ENCODE data around the gene MCHR1.

DNA sequence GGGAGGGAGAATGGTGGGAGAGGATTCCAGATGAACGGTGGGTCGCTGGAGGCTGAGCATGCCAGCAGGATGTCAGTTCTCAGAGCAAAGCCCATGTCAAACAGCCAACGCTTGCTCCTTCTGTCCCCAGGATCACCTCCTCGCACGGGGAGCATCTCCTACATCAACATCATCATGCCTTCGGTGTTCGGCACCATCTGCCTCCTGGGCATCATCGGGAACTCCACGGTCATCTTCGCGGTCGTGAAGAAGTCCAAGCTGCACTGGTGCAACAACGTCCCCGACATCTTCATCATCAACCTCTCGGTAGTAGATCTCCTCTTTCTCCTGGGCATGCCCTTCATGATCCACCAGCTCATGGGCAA is 1.5 kb downstream of the MCHR1 start:
- TF ChIP-seq, protein P1, sequence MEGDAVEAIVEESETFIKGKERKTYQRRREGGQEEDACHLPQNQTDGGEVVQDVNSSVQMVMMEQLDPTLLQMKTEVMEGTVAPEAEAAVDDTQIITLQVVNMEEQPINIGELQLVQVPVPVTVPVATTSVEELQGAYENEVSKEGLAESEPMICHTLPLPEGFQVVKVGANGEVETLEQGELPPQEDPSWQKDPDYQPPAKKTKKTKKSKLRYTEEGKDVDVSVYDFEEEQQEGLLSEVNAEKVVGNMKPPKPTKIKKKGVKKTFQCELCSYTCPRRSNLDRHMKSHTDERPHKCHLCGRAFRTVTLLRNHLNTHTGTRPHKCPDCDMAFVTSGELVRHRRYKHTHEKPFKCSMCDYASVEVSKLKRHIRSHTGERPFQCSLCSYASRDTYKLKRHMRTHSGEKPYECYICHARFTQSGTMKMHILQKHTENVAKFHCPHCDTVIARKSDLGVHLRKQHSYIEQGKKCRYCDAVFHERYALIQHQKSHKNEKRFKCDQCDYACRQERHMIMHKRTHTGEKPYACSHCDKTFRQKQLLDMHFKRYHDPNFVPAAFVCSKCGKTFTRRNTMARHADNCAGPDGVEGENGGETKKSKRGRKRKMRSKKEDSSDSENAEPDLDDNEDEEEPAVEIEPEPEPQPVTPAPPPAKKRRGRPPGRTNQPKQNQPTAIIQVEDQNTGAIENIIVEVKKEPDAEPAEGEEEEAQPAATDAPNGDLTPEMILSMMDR (conservative IDR thresholded peaks at IDR 0.05; ENCODE audit: low read depth in 2 of 2), result no peak
- TF ChIP-seq EZH2 (IDR thresholded peaks at IDR 0.05; ENCODE audit: low read depth, unreplicated experiment) (no peak), ZNF331 (CRISPR knock-in tag; IDR thresholded peaks at IDR 0.05; ENCODE audit: low read depth) (no peak)
- TF ChIP-seq, protein P2, sequence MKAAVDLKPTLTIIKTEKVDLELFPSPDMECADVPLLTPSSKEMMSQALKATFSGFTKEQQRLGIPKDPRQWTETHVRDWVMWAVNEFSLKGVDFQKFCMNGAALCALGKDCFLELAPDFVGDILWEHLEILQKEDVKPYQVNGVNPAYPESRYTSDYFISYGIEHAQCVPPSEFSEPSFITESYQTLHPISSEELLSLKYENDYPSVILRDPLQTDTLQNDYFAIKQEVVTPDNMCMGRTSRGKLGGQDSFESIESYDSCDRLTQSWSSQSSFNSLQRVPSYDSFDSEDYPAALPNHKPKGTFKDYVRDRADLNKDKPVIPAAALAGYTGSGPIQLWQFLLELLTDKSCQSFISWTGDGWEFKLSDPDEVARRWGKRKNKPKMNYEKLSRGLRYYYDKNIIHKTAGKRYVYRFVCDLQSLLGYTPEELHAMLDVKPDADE (IDR thresholded peaks at IDR 0.05), result no peak
- TF ChIP-seq, protein P3, sequence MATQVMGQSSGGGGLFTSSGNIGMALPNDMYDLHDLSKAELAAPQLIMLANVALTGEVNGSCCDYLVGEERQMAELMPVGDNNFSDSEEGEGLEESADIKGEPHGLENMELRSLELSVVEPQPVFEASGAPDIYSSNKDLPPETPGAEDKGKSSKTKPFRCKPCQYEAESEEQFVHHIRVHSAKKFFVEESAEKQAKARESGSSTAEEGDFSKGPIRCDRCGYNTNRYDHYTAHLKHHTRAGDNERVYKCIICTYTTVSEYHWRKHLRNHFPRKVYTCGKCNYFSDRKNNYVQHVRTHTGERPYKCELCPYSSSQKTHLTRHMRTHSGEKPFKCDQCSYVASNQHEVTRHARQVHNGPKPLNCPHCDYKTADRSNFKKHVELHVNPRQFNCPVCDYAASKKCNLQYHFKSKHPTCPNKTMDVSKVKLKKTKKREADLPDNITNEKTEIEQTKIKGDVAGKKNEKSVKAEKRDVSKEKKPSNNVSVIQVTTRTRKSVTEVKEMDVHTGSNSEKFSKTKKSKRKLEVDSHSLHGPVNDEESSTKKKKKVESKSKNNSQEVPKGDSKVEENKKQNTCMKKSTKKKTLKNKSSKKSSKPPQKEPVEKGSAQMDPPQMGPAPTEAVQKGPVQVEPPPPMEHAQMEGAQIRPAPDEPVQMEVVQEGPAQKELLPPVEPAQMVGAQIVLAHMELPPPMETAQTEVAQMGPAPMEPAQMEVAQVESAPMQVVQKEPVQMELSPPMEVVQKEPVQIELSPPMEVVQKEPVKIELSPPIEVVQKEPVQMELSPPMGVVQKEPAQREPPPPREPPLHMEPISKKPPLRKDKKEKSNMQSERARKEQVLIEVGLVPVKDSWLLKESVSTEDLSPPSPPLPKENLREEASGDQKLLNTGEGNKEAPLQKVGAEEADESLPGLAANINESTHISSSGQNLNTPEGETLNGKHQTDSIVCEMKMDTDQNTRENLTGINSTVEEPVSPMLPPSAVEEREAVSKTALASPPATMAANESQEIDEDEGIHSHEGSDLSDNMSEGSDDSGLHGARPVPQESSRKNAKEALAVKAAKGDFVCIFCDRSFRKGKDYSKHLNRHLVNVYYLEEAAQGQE (IDR thresholded peaks at IDR 0.05; ENCODE audit: unreplicated experiment), result no peak

Data from GM23338 (cell line).